Measurements from ENCODE around the gene CD247. TPM values are rescaled to one million over a fixed set of nuclear protein-coding genes. Genes with fewer than 3 reads are reported as not detected.

The CD247 gene
- total and polyA plus RNA-seq, 2 of the 4 experiments (the other 2 are of a cell fraction): not detected

- Histone ChIP-seq H3K27me3 (ENCODE audit: control insufficient read depth, insufficient read depth, low read length) (peaks cover 10% of the 10 kb centered on the region; the same call in 1 of the 2 replicates), H4K5ac (ENCODE audit: low read depth, low read length) (no peak overlapping the region), H2BK15ac (ENCODE audit: low read depth, low read length) (no peak overlapping the region), H4K8ac (ENCODE audit: low read depth in 2 of 2, low read length in 2 of 2) (no peak overlapping the region), H3K14ac (replicated peaks; ENCODE audit: low read depth, low read length) (no peak overlapping the region), H3K4ac (ENCODE audit: low read depth, low read length) (no peak overlapping the region), H3K4me2 (ENCODE audit: low read depth, low read length) (no peak overlapping the region), H3K18ac (ENCODE audit: low read depth, low read length) (no peak overlapping the region), H3K9ac (ENCODE audit: low read depth, low read length) (no peak overlapping the region), H3K9me1 (ENCODE audit: insufficient read depth, low read length) (no peaks in the 10 kb centered on the region), H3K9me3 (ENCODE audit: control insufficient read depth, insufficient read depth, low read length) (no peaks in the 10 kb centered on the region), H3K23ac (ENCODE audit: low read depth, low read length) (no peak overlapping the region), H3K79me1 (ENCODE audit: low read depth in 1 of 2, low read length in 2 of 2) (no peaks in the 10 kb centered on the region), H2AFZ (replicated peaks; ENCODE audit: low read length, poor library complexity) (no peak overlapping the region), H2AK9ac (replicated peaks; ENCODE audit: low read depth, low read length, poor library complexity) (no peak overlapping the region), H2AK5ac (ENCODE audit: low read depth, low read length) (no peak overlapping the region), H3K4me1 (ENCODE audit: control insufficient read depth, insufficient read depth, low read length) (no peaks in the 10 kb centered on the region), H2BK20ac (ENCODE audit: low read depth, low read length) (no peak overlapping the region), H3K27ac (ENCODE audit: insufficient read depth, low read length) (no peak overlapping the region), H4K20me1 (ENCODE audit: insufficient read depth, low read length) (no peaks in the 10 kb centered on the region), H2BK5ac (ENCODE audit: low read depth, low read length, poor library complexity, severe bottlenecking) (no peak overlapping the region), H3K56ac (ENCODE audit: extremely low read depth, insufficient read depth, low read length) (no peak overlapping the region), H3K4me3 (ENCODE audit: insufficient read depth, low read depth, low read length) (no peak overlapping the region), H3K36me3 (ENCODE audit: control insufficient read depth, insufficient read depth, low read length) (no peaks in the 10 kb centered on the region), H2BK120ac (ENCODE audit: low read depth, low read length) (no peak overlapping the region), H4K91ac (ENCODE audit: insufficient read depth, low read depth, low read length) (no peak overlapping the region)
- TF ChIP-seq NFE2L2 (IDR thresholded peaks at IDR 0.05; ENCODE audit: low read depth, low read length): no peak
- no peak for TF ChIP-seq CHD1 (IDR thresholded peaks at IDR 0.05; ENCODE audit: low read depth, low read length)
- no peak for TF ChIP-seq RCOR1 (IDR thresholded peaks at IDR 0.05; ENCODE audit: insufficient replicate concordance, low read length)
- no peak for TF ChIP-seq CTCF (conservative IDR thresholded peaks at IDR 0.05; ENCODE audit: low read depth, low read length)
- no peak for TF ChIP-seq BHLHE40 (IDR thresholded peaks at IDR 0.05; ENCODE audit: low read depth, low read length)
- TF ChIP-seq ELK1 (IDR thresholded peaks at IDR 0.05; ENCODE audit: borderline replicate concordance, low read depth, low read length): no peak
- no peak for TF ChIP-seq USF2 (IDR thresholded peaks at IDR 0.05; ENCODE audit: low read depth, low read length)
- TF ChIP-seq FOS (IDR thresholded peaks at IDR 0.05; ENCODE audit: low read depth, low read length): no peak
- TF ChIP-seq POLR2A (IDR thresholded peaks at IDR 0.05; ENCODE audit: low read depth, low read length): no peak
- no peak for TF ChIP-seq SMC3 (IDR thresholded peaks at IDR 0.05; ENCODE audit: low read depth, low read length)
- TF ChIP-seq MAZ (IDR thresholded peaks at IDR 0.05; ENCODE audit: borderline replicate concordance, low read depth, low read length): no peak
- ATAC-seq (ENCODE audit: low read depth): no peak
- 73% methylated on average over 2 of the region's 6 CpGs; no CpG with 5 or more reads in 1 of the 2 experiments for WGBS, 2 experiments (ENCODE audit: extremely low coverage in 2 of 2, insufficient read length in 1 of 2)
- ChIA-PET POLR2A (ENCODE audit: unreplicated experiment) (no interaction called here), CTCF (interaction anchor here (1.0 kb wide), 1 partner anchor 32 kb away, joined by 3 read pairs; no protein-coding TSS in a partner anchor)
- in situ Hi-C loops (cut with MboI; ENCODE audit: low sequenced_read_pairs): no loop called here
- intact Hi-C loops (cut with micrococcal nuclease): no loop called here
- DNase-seq: no peak
- dilution Hi-C loops (cut with HindIII; ENCODE audit: low sequenced_read_pairs, unreplicated experiment): loop anchor here (25.0 kb wide), 1 partner anchor 172 kb away; no protein-coding TSS in a partner anchor
- no TSS peak for BruUV-seq (replicated peaks)
These were observed 84.4 kb downstream of the CD247 start for GRCh38 chr1:167433884-167434283.
